ENCODE results near the gene EYA2. TPM values are rescaled to one million over a fixed set of nuclear protein-coding genes. Genes with fewer than 3 reads are reported as not detected.

Gene EYA2
- polyA plus RNA-seq, 1 donor (not counting 4 experiments of a cell fraction or from before 2014, with no cell fraction given), result not detected

- no peak overlapping the region for H3K4me3 ChIP-seq (ENCODE audit: control insufficient read depth in 2 of 3, extremely low read depth in 1 of 3, insufficient read depth in 2 of 3, low read depth in 1 of 3, low read length in 3 of 3)
- H3K4me2 ChIP-seq (ENCODE audit: control insufficient read depth, extremely low read depth, insufficient read depth, low read depth, low read length), result no peak overlapping the region
- H3K9me1 ChIP-seq (ENCODE audit: control insufficient read depth, extremely low read depth, insufficient read depth, low read length), result no peaks in the 10 kb centered on the region
- no peaks in the 10 kb centered on the region for H3K4me1 ChIP-seq (ENCODE audit: control insufficient read depth, extremely low read depth, insufficient read depth, low read length)
- H3K27me3 ChIP-seq (ENCODE audit: control insufficient read depth, extremely low read depth, insufficient read depth, low read length), result no peaks in the 10 kb centered on the region
- H3K9ac ChIP-seq (ENCODE audit: control insufficient read depth, extremely low read depth, insufficient read depth, low read length), result no peak overlapping the region
- no peaks in the 10 kb centered on the region for H3K9me3 ChIP-seq (ENCODE audit: control insufficient read depth, low read depth, low read length)
- H4K20me1 ChIP-seq (ENCODE audit: control insufficient read depth, extremely low read depth, insufficient read depth, low read length), result no peaks in the 10 kb centered on the region
- H3K36me3 ChIP-seq (ENCODE audit: control insufficient read depth in 2 of 2, extremely low read depth in 1 of 2, insufficient read depth in 2 of 2, low read length in 2 of 2), result no peaks in the 10 kb centered on the region
- H3K79me2 ChIP-seq (ENCODE audit: control insufficient read depth, insufficient read depth, low read length), result no peaks in the 10 kb centered on the region
- no peak for TF ChIP-seq EZH2 (IDR thresholded peaks at IDR 0.05; ENCODE audit: low read length)
- dilution Hi-C loops (cut with MboI; ENCODE audit: extremely low pct_ligation_motif_present, low sequenced_read_pairs), result no loop called here
- no peak for DNase-seq (ENCODE audit: low read depth, low spot score)
- no peak overlapping the region for H2AFZ ChIP-seq (ENCODE audit: control insufficient read depth, low read length)
- no peak overlapping the region for H3K27ac ChIP-seq (ENCODE audit: control insufficient read depth, insufficient read depth, low read length)
- no peak for FAIRE-seq
Measured at GRCh38 chr20:46865824-46866223, 28.8 kb upstream of the EYA2 start.

GRCh38 chr20:46870041-46870440 lies 24.6 kb upstream of the EYA2 start:
- Histone ChIP-seq H3K36me3 (ENCODE audit: control insufficient read depth in 2 of 2, extremely low read depth in 1 of 2, insufficient read depth in 2 of 2, low read length in 2 of 2) (no peaks in the 10 kb centered on the region), H4K20me1 (ENCODE audit: control insufficient read depth, extremely low read depth, insufficient read depth, low read length) (no peaks in the 10 kb centered on the region), H3K9me1 (ENCODE audit: control insufficient read depth, extremely low read depth, insufficient read depth, low read length) (no peaks in the 10 kb centered on the region), H3K9ac (ENCODE audit: control insufficient read depth, extremely low read depth, insufficient read depth, low read length) (no peak overlapping the region), H3K79me2 (ENCODE audit: control insufficient read depth, insufficient read depth, low read length) (no peaks in the 10 kb centered on the region), H3K27ac (ENCODE audit: control insufficient read depth, insufficient read depth, low read length) (no peak overlapping the region), H3K4me3 (ENCODE audit: control insufficient read depth in 2 of 3, extremely low read depth in 1 of 3, insufficient read depth in 2 of 3, low read depth in 1 of 3, low read length in 3 of 3) (no peak overlapping the region), H3K4me2 (ENCODE audit: control insufficient read depth, extremely low read depth, insufficient read depth, low read depth, low read length) (no peak overlapping the region), H2AFZ (ENCODE audit: control insufficient read depth, low read length) (no peak overlapping the region), H3K27me3 (ENCODE audit: control insufficient read depth, extremely low read depth, insufficient read depth, low read length) (no peaks in the 10 kb centered on the region), H3K4me1 (ENCODE audit: control insufficient read depth, extremely low read depth, insufficient read depth, low read length) (no peaks in the 10 kb centered on the region), H3K9me3 (ENCODE audit: control insufficient read depth, low read depth, low read length) (no peaks in the 10 kb centered on the region)
- FAIRE-seq (no peak), DNase-seq (ENCODE audit: low read depth, low spot score) (no peak)
- TF ChIP-seq CTCF (optimal IDR thresholded peaks at IDR 0.05 in 1 of 3, IDR thresholded peaks at IDR 0.05 in 1 of 3, conservative IDR thresholded peaks at IDR 0.05 in 1 of 3; ENCODE audit: extremely low read depth in 1 of 3, insufficient read depth in 2 of 3, low read length in 3 of 3) (no peak), EZH2 (IDR thresholded peaks at IDR 0.05; ENCODE audit: low read length) (no peak)
- dilution Hi-C loops (cut with MboI; ENCODE audit: extremely low pct_ligation_motif_present, low sequenced_read_pairs), result no loop called here
